HG03457 (cell line): ENCODE data around the gene SH3BP2.

Source experiments
- ATAC-seq: cut with Tn5 transposase; IDR thresholded peaks from one replicate; pipeline ENCODE4 v1.9.1; 2021; ENCODE audit warnings: moderate number of reproducible peaks; ENCODE audit not compliant: unreplicated experiment

The SH3BP2 gene

GRCh38 chr4:2831611-2832308, 38.9 kb downstream of the SH3BP2 start:
- no peak for ATAC-seq

- no peak for ATAC-seq
These were observed 39.6 kb downstream of the SH3BP2 start for GRCh38 chr4:2832309-2832980.

- ATAC-seq: no peak
These were observed 40.2 kb downstream of the SH3BP2 start for GRCh38 chr4:2832981-2833670.

GRCh38 chr4:2833671-2834000, 40.8 kb downstream of the SH3BP2 start:
- ATAC-seq: no peak

- ATAC-seq: no peak
These were observed 41.4 kb downstream of the SH3BP2 start for GRCh38 chr4:2834001-2834921.

GRCh38 chr4:2835978-2836377, 43.1 kb downstream of the SH3BP2 start:
- no peak for ATAC-seq

GRCh38 chr4:2836391-2836859, 43.5 kb downstream of the SH3BP2 start:
- no peak for ATAC-seq

GRCh38 chr4:2837110-2837903, 44.4 kb downstream of the SH3BP2 start:
- ATAC-seq: no peak

- ATAC-seq: no peak
These were observed 45.1 kb downstream of the SH3BP2 start for GRCh38 chr4:2837904-2838496.

GRCh38 chr4:2839060-2839459, 46.2 kb downstream of the SH3BP2 start:
- ATAC-seq: no peak

GRCh38 chr4:2842687-2843262, 49.9 kb downstream of the SH3BP2 start:
- ATAC-seq: no peak

- ATAC-seq: peak; percentile 54
These were observed 50.5 kb downstream of the SH3BP2 start, which contains the start of gene ADD1 for GRCh38 chr4:2843263-2843940. Gene ADD1 (plus strand): TSS chr4:2843844. CDS start chr4:2875916, 32,072 bp downstream.

- ATAC-seq: peak; percentile 23
These were observed 51.2 kb downstream of the SH3BP2 start for GRCh38 chr4:2843941-2844584.

GRCh38 chr4:2846172-2846571, 53.3 kb downstream of the SH3BP2 start:
- no peak for ATAC-seq

- ATAC-seq: no peak
These were observed 54.5 kb downstream of the SH3BP2 start for GRCh38 chr4:2847302-2847871.

GRCh38 chr4:2848449-2848848, 55.6 kb downstream of the SH3BP2 start:
- no peak for ATAC-seq

GRCh38 chr4:2849267-2850152, 56.6 kb downstream of the SH3BP2 start:
- no peak for ATAC-seq
